H1 (cell line): ENCODE results near the gene NCF4. TPM values are rescaled to one million over a fixed set of nuclear protein-coding genes. Genes with fewer than 3 reads are reported as not detected.
A peak's percentile ranks its signal among the peaks of the same experiment; 100 is the strongest.

Experiments used
- CTCF ChIA-PET: fragments of 300-600 bp; sonication (Branson Sonifier 250); formaldehyde crosslinking; loops from one replicate; lab custom pipeline; 2021; ENCODE audit not compliant: partially characterized antibody; lab: Charles Lee
- POLR2A ChIA-PET: fragments of 300-600 bp; sonication (Branson Sonifier 250); formaldehyde crosslinking; loops from one replicate; lab custom pipeline; 2021; ENCODE audit warnings: inconsistent platforms; ENCODE audit not compliant: partially characterized antibody; lab: Charles Lee
- DNase-seq, 2 experiments: peaks; one replicate each; pipeline versions ENCODE4 v3.0.0 to v3.0.0-alpha.2; 2010 to 2022; ENCODE audit warnings: low spot score in 2 of 2, low read depth in 1 of 2, mixed read lengths in 1 of 2
- FAIRE-seq: peaks from 2 replicates; lab custom pipeline; 2011; peaks lifted over from hg19 to GRCh38; lab: Jason Lieb, UNC
- H2AFZ ChIP-seq: 2 replicates; pipeline ENCODE4 v1.8.1; 2012; ENCODE audit warnings: low read length, inconsistent platforms
- H2AK5ac ChIP-seq: 2 replicates; pipeline ENCODE4 v1.6.1; 2013; ENCODE audit warnings: low read depth, low read length
- H2BK120ac ChIP-seq: replicated peaks from 2 replicates; pipeline ENCODE3; 2013; ENCODE audit warnings: low read depth, low read length, inconsistent platforms
- H2BK12ac ChIP-seq: 2 replicates; pipeline ENCODE4 v1.6.1; 2013; ENCODE audit warnings: low read depth, low read length
- H2BK15ac ChIP-seq: 2 replicates; pipeline ENCODE4 v1.6.1; 2013; ENCODE audit warnings: low read length
- H2BK20ac ChIP-seq: 2 replicates; pipeline ENCODE4 v1.6.1; 2013; ENCODE audit warnings: low read length
- H2BK5ac ChIP-seq: 2 replicates; pipeline ENCODE4 v1.6.1; 2013; ENCODE audit warnings: low read depth, low read length
- H3K14ac ChIP-seq: 2 replicates; pipeline ENCODE4 v1.6.1; 2013; ENCODE audit warnings: inconsistent platforms; ENCODE audit not compliant: insufficient read length
- H3K18ac ChIP-seq: 2 replicates; pipeline ENCODE4 v1.6.1; 2013; ENCODE audit warnings: low read length; ENCODE audit errors: extremely low read depth
- H3K23ac ChIP-seq: 2 replicates; pipeline ENCODE4 v1.6.1; 2013; ENCODE audit warnings: inconsistent platforms; ENCODE audit not compliant: insufficient read length
- H3K23me2 ChIP-seq: 2 replicates; pipeline ENCODE4 v1.6.1; 2013; ENCODE audit warnings: low read depth, low read length
- H3K27ac ChIP-seq: 2 replicates; pipeline ENCODE4 v1.6.1; 2011; ENCODE audit warnings: low read depth, low read length, inconsistent platforms
- H3K27me3 ChIP-seq, 4 experiments: replicated peaks in 1 of 4; 1 replicate in 1 of 4; 2 replicates in 3 of 4; pipeline versions ENCODE4 v1.6.1 to v1.8.1; 2011 to 2013; ENCODE audit warnings: low read length in 3 of 4, mild to moderate bottlenecking in 3 of 4, inconsistent platforms in 2 of 4, mixed read lengths in 2 of 4, moderate library complexity in 1 of 4; ENCODE audit not compliant: control insufficient read depth in 3 of 4, insufficient read depth in 3 of 4; ENCODE audit errors: extremely low read depth in 1 of 4
- H3K36me3 ChIP-seq, 4 experiments: 2 replicates each; pipeline versions ENCODE4 v1.6.1 to v1.8.1; 2011 to 2013; ENCODE audit warnings: mild to moderate bottlenecking in 4 of 4, low read length in 3 of 4, moderate library complexity in 2 of 4, control low read depth in 1 of 4, inconsistent platforms in 1 of 4; ENCODE audit not compliant: insufficient read depth in 4 of 4, control insufficient read depth in 2 of 4
- H3K4ac ChIP-seq: replicated peaks from 2 replicates; pipeline ENCODE3; 2013; ENCODE audit warnings: low read length, low read depth, mixed read lengths, inconsistent platforms; ENCODE audit not compliant: insufficient read length
- H3K4me1 ChIP-seq, 4 experiments: replicated peaks in 1 of 4; 1 replicate in 1 of 4; 2 replicates in 3 of 4; pipeline versions ENCODE4 v1.6.1 to v1.8.1; 2011 to 2013; ENCODE audit warnings: low read length in 3 of 4, inconsistent platforms in 2 of 4, mixed read lengths in 1 of 4; ENCODE audit not compliant: insufficient read depth in 4 of 4, control insufficient read depth in 3 of 4
- H3K4me2 ChIP-seq, 2 experiments: 2 replicates each; pipeline versions ENCODE4 v1.6.1 to v1.8.1; 2011 to 2013; ENCODE audit warnings: low read depth in 2 of 2, low read length in 2 of 2, control low read depth in 1 of 2, inconsistent platforms in 1 of 2, mild to moderate bottlenecking in 1 of 2; ENCODE audit not compliant: insufficient read depth in 1 of 2
- H3K4me3 ChIP-seq, 4 experiments: fragments of 200-600, 300-600 bp in 1 of 4; sonication (generic), shearing (Covaris generic), sonication (Bioruptor Twin) in 1 of 4; 2 replicates each; pipeline versions ENCODE4 v1.5.1 to v1.8.1; 2011 to 2016; ENCODE audit warnings: low read length in 4 of 4, low read depth in 3 of 4, control low read depth in 2 of 4, inconsistent platforms in 2 of 4, mild to moderate bottlenecking in 2 of 4, mixed read lengths in 1 of 4, moderate library complexity in 1 of 4; ENCODE audit not compliant: insufficient read depth in 2 of 4; ENCODE audit errors: extremely low read depth in 1 of 4
- H3K56ac ChIP-seq: replicated peaks from 2 replicates; pipeline ENCODE3; 2013; ENCODE audit warnings: low read depth, mild to moderate bottlenecking, mixed read lengths, low read length, inconsistent platforms; ENCODE audit not compliant: insufficient read length
- H3K79me1 ChIP-seq: 2 replicates; pipeline ENCODE4 v1.6.1; 2013; ENCODE audit warnings: low read depth, low read length, control low read depth
- H3K79me2 ChIP-seq, 2 experiments: 2 replicates each; pipeline versions ENCODE4 v1.6.1 to v1.8.1; 2012 to 2013; ENCODE audit warnings: low read length in 2 of 2, mild to moderate bottlenecking in 2 of 2, inconsistent platforms in 1 of 2; ENCODE audit not compliant: insufficient read depth in 2 of 2, control insufficient read depth in 1 of 2
- H3K9ac ChIP-seq, 4 experiments: replicated peaks in 1 of 4; 1 replicate in 1 of 4; 2 replicates in 3 of 4; pipeline versions ENCODE4 v1.6.1 to v1.8.1; 2011 to 2013; ENCODE audit warnings: low read depth in 3 of 4, low read length in 3 of 4, control low read depth in 2 of 4, mild to moderate bottlenecking in 2 of 4, moderate library complexity in 2 of 4, inconsistent platforms in 1 of 4; ENCODE audit errors: extremely low read depth in 1 of 4
- H3K9me3 ChIP-seq, 2 experiments: 2 replicates each; pipeline versions ENCODE4 v1.6.1 to v1.8.1; 2012 to 2013; ENCODE audit warnings: mild to moderate bottlenecking in 2 of 2, moderate library complexity in 2 of 2, control low read depth in 1 of 2, inconsistent platforms in 1 of 2, low read depth in 1 of 2, low read length in 1 of 2, mixed read lengths in 1 of 2; ENCODE audit not compliant: insufficient read depth in 2 of 2
- H4K20me1 ChIP-seq, 2 experiments: replicated peaks in 1 of 2; 2 replicates each; pipeline versions ENCODE3 to v1.8.1; 2011 to 2013; ENCODE audit warnings: inconsistent platforms in 2 of 2, low read length in 2 of 2, mild to moderate bottlenecking in 1 of 2; ENCODE audit not compliant: insufficient read depth in 2 of 2, control insufficient read depth in 1 of 2
- H4K5ac ChIP-seq: 2 replicates; pipeline ENCODE4 v1.6.1; 2013; ENCODE audit warnings: low read length, low read depth, mixed read lengths, inconsistent platforms; ENCODE audit not compliant: insufficient read length
- H4K8ac ChIP-seq: 2 replicates; pipeline ENCODE4 v1.8.0; 2013; ENCODE audit warnings: mild to moderate bottlenecking, moderate library complexity, low read length, inconsistent platforms; ENCODE audit not compliant: insufficient read depth; ENCODE audit errors: extremely low read depth
- H4K91ac ChIP-seq: replicated peaks from 2 replicates; pipeline ENCODE3; 2013; ENCODE audit warnings: low read length, mixed read lengths, inconsistent platforms; ENCODE audit not compliant: insufficient read length
- ASH2L ChIP-seq: fragments of 200-600, 300-600 bp; sonication (generic); IDR thresholded peaks from one replicate; pipeline ENCODE4 v1.7.1; 2017; ENCODE audit warnings: low read length
- BCL11A ChIP-seq, 2 experiments: IDR thresholded peaks; one replicate each; pipeline ENCODE4 v1.6.1; 2011; ENCODE audit warnings: low read depth in 2 of 2, low read length in 2 of 2, mild to moderate bottlenecking in 2 of 2
- CBX8 ChIP-seq: fragments of 300-800, 300-1000 bp; sonication (generic); IDR thresholded peaks from 2 replicates; pipeline ENCODE4 v1.7.1; 2016; ENCODE audit warnings: low read depth, low read length, borderline replicate concordance
- CHD1 ChIP-seq: IDR thresholded peaks from 2 replicates; pipeline ENCODE4 v1.6.1; 2012; ENCODE audit warnings: low read depth, low read length, improper control_type of control experiment
- CHD2 ChIP-seq: IDR thresholded peaks from 2 replicates; pipeline ENCODE4 v1.6.1; 2012; ENCODE audit warnings: low read length, improper control_type of control experiment
- CTBP2 ChIP-seq: IDR thresholded peaks from 2 replicates; pipeline ENCODE4 v1.7.0; 2011; ENCODE audit warnings: borderline replicate concordance, mild to moderate bottlenecking, moderate library complexity, mixed read lengths, low read length; ENCODE audit not compliant: insufficient read depth, insufficient read length
- FOSL1 ChIP-seq: IDR thresholded peaks from 2 replicates; pipeline ENCODE4 v1.6.1; 2011; ENCODE audit warnings: mild to moderate bottlenecking, low read depth, low read length, moderate library complexity; ENCODE audit not compliant: insufficient read depth
- JUN ChIP-seq: IDR thresholded peaks from 2 replicates; pipeline ENCODE4 v1.6.1; 2011; ENCODE audit warnings: low read depth, mild to moderate bottlenecking, improper control_type of control experiment, low read length
- MAFK ChIP-seq: IDR thresholded peaks from 2 replicates; pipeline ENCODE4 v1.6.1; 2012; ENCODE audit warnings: low read depth, mild to moderate bottlenecking, improper control_type of control experiment, low read length
- POU5F1 ChIP-seq: IDR thresholded peaks from 2 replicates; pipeline ENCODE4 v1.6.1; 2011; ENCODE audit warnings: low read depth, mild to moderate bottlenecking, low read length, moderate library complexity
- RAD21 ChIP-seq, 2 experiments: IDR thresholded peaks in 1 of 2; conservative IDR thresholded peaks in 1 of 2; 2 replicates each; pipeline ENCODE4 v1.6.1; 2011; ENCODE audit warnings: low read depth in 2 of 2, low read length in 2 of 2, improper control_type of control experiment in 1 of 2, inconsistent platforms in 1 of 2, mild to moderate bottlenecking in 1 of 2, moderate library complexity in 1 of 2
- RNF2 ChIP-seq: fragments of 200-900, 300-1000 bp; sonication (generic); IDR thresholded peaks from 2 replicates; pipeline ENCODE4 v1.7.1; 2016; ENCODE audit warnings: borderline replicate concordance, low read depth, mild to moderate bottlenecking, antibody characterized with exemption, low read length; ENCODE audit not compliant: poor library complexity, severe bottlenecking; ENCODE audit errors: missing control alignments
- SP2 ChIP-seq: IDR thresholded peaks from 2 replicates; pipeline ENCODE4 v1.6.1; 2012; ENCODE audit warnings: mild to moderate bottlenecking, low read length, inconsistent platforms
- SP4 ChIP-seq: IDR thresholded peaks from 2 replicates; pipeline ENCODE4 v1.6.1; 2012; ENCODE audit warnings: low read length, inconsistent platforms
- TCF12 ChIP-seq: IDR thresholded peaks from 2 replicates; pipeline ENCODE4 v1.6.1; 2011; ENCODE audit warnings: low read depth, mild to moderate bottlenecking, low read length
- WGBS, 2 experiments: shearing (Covaris generic) in 1 of 2; methylation state at CpG; one replicate each; pipeline versions ENCODE4 v1.1.6 to v1.1.7; 2013 to 2015; ENCODE audit warnings: low lambda C conversion rate in 2 of 2, mixed read lengths in 2 of 2, inconsistent platforms in 1 of 2, low coverage in 1 of 2, missing lambda C conversion rate in 1 of 2; ENCODE audit not compliant: insufficient replicate concordance in 2 of 2, insufficient coverage in 1 of 2, insufficient read length in 1 of 2; ENCODE audit errors: extremely low coverage in 1 of 2, missing lambda C conversion rate in 1 of 2; 5-methylcytosine and 5-hydroxymethylcytosine counted together
- polyA plus RNA-seq, 7 experiments: library from polyadenylated mRNA; depleted of rRNA in 3 of 7; stranded (reverse) in 5 of 7; unstranded in 2 of 7; fragments of >200 nt in 5 of 7; fragments of 200-250 nt in 2 of 7; gene quantifications; 1 replicate in 5 of 7; 2 replicates in 1 of 7; 4 replicates in 1 of 7; pipeline versions ENCODE4 v1.2.1 to v1.2.3, GENCODE V29; 2011 to 2013; ENCODE audit warnings: missing spikeins in 2 of 7, mixed read lengths in 2 of 7
- total RNA-seq: library from RNA; stranded (reverse); fragmentation: NEBNext Ultra II Directional; extraction: Animal tissue kit (Norgen Biotek cat#: 25700); gene quantifications from 2 replicates; pipeline ENCODE4 v1.2.1, GENCODE V29; 2021

NCF4 gene
- total and polyA plus RNA-seq, 2 of the 8 experiments (the other 6 are each of a cell fraction or from before 2014, with no cell fraction given): 0.20 TPM; not detected in 1

DNA sequence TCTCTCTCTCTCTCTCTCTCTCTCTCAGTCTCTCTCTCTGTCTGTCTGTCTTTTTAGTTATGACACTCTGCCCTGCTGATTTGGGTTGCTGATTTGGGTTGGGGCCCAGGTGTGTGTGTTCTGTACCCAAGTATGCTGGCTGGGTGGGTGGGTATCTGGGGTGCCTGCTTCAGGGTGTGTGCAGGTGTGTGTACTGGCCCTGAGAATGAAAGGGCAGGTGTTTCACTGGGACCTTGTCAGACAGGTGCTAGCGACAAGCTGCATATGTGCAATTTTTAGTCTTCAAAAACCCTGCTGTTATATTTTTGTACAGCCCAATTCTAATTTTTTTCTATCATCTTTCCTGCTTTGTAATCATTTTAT, 53.6 kb downstream of the NCF4 start:
- 100% methylated on average over 1 of the region's 1 CpG; no CpG with 5 or more reads in 1 of the 2 experiments for WGBS, 2 experiments
- TF ChIP-seq FOSL1 (no peak), CHD1 (no peak), TCF12 (no peak), JUN (no peak), POU5F1 (no peak), SP2 (no peak), RAD21 (IDR thresholded peaks at IDR 0.05 in 1 of 2, conservative IDR thresholded peaks at IDR 0.05 in 1 of 2; ENCODE audit: low read depth in 2 of 2, low read length in 2 of 2) (no peak), CBX8 (no peak), CTBP2 (no peak), BCL11A (IDR thresholded peaks at IDR 0.05; ENCODE audit: low read depth in 2 of 2, low read length in 2 of 2) (no peak), RNF2 (no peak), ASH2L (no peak), SP4 (no peak), CHD2 (no peak), MAFK (no peak)

More for the DNA sequence above, 53.6 kb downstream of the NCF4 start:
- H3K56ac ChIP-seq: no peak overlapping the region
- peaks cover 10 to 45% (median 29%) of the 10 kb centered on the region in 4 experiments for H3K27me3 ChIP-seq
- no peak overlapping the region for H4K8ac ChIP-seq
- no peak overlapping the region for H3K27ac ChIP-seq
- H4K91ac ChIP-seq: no peak overlapping the region
- H2AFZ ChIP-seq: no peak overlapping the region
- no peak overlapping the region for H2BK15ac ChIP-seq
- CTCF ChIA-PET: interaction anchor here (0.7 to 2.1 kb wide), 8 partner anchors 8 to 347 kb away, joined by 3 to 6 read pairs (median 3); no protein-coding TSS in a partner anchor
- H3K79me1 ChIP-seq: no peaks in the 10 kb centered on the region
- no peaks in the 10 kb centered on the region for H4K20me1 ChIP-seq
- DNase-seq (no peak), FAIRE-seq (no peak)
- no peak overlapping the region for H4K5ac ChIP-seq
- H2BK20ac ChIP-seq: no peak overlapping the region
- no peak overlapping the region for H3K9ac ChIP-seq
- no peak overlapping the region for H3K18ac ChIP-seq
- H2AK5ac ChIP-seq: peak overlapping the region; percentile 56; the same call in 1 of the 2 replicates
- no peaks in the 10 kb centered on the region for H3K9me3 ChIP-seq
- H2BK12ac ChIP-seq: peak overlapping the region; percentile 77; the same call in 1 of the 2 replicates
- H3K79me2 ChIP-seq: no peaks in the 10 kb centered on the region
- POLR2A ChIA-PET: no interaction called here
- H2BK5ac ChIP-seq: no peak overlapping the region
- H3K4me3 ChIP-seq: no peak overlapping the region
- H3K4ac ChIP-seq: no peak overlapping the region
- H3K23ac ChIP-seq: no peak overlapping the region
- H3K4me2 ChIP-seq: no peak overlapping the region
- no peak overlapping the region for H3K14ac ChIP-seq
- no peaks in the 10 kb centered on the region for H3K23me2 ChIP-seq
- no peak overlapping the region for H2BK120ac ChIP-seq
- no peaks in the 10 kb centered on the region for H3K36me3 ChIP-seq
- peaks cover 4 to 13% (median 8%) of the 10 kb centered on the region in 4 experiments for H3K4me1 ChIP-seq
